ENCODE data around the gene VAMP8. TPM values are rescaled to one million over a fixed set of nuclear protein-coding genes. Genes with fewer than 3 reads are reported as not detected.

Gene VAMP8
- polyA plus RNA-seq, 2 of the 4 experiments (the other 2 are of a cell fraction): 18.5 to 41.1 TPM

DNA sequence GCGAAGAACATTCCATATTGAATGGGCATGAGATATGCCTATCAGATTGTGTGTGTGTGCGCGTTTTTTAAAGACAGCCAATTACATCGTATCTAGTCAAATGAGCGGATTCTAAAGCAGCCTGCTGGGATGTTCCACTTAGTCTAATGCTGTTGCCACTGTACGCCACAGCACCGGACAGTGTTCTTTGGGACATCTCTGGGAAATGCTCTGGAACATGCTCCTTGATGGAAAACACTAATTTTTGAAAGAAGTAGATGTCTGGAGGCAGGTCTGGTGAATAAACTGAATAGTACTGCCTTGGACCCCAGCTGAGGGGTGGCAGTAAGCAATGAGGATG lies 28.7 kb downstream of the VAMP8 start:
- POLR2A ChIA-PET: interaction anchor here (1.4 to 3.9 kb wide), 2 partner anchors 11 to 168 kb away, joined by 3 to 19 read pairs; partner anchors contain the start of gene RNF181
- DNase-seq (ENCODE audit: low read depth in 1 of 2, low spot score in 1 of 2) (no peak), FAIRE-seq (no peak), ATAC-seq (no peak)
- no peaks in the 10 kb centered on the region for H3K9me3 ChIP-seq
- peaks cover 29% of the 10 kb centered on the region for H3K4me1 ChIP-seq
- H3K27ac ChIP-seq: no peak overlapping the region
- CTCF ChIA-PET: interaction anchor here (0.8 to 2.6 kb wide), 8 partner anchors 9 to 187 kb away, joined by 3 to 8 read pairs (median 3); no protein-coding TSS in a partner anchor
- WGBS (ENCODE audit: missing lambda C conversion rate): 91% methylated on average over 7 of the region's 7 CpGs
- no peak overlapping the region for H3K4me2 ChIP-seq
- no peak for TF ChIP-seq KDM5A (IDR thresholded peaks at IDR 0.05)
- TF ChIP-seq POLR2AphosphoS2 (conservative IDR thresholded peaks at IDR 0.05; ENCODE audit: low read length): no peak
- TF ChIP-seq SMC3 (IDR thresholded peaks at IDR 0.05): no peak
- no peak for TF ChIP-seq FOSL2 (IDR thresholded peaks at IDR 0.05)
- no peak for TF ChIP-seq FOSL2 (CRISPR knock-in tag; IDR thresholded peaks at IDR 0.05)
- no peak for TF ChIP-seq PHF8 (IDR thresholded peaks at IDR 0.05; ENCODE audit: borderline replicate concordance, low read depth)
- TF ChIP-seq EP300 (IDR thresholded peaks at IDR 0.05): no peak
- no peak for TF ChIP-seq HOXA7 (CRISPR knock-in tag; IDR thresholded peaks at IDR 0.05)
- TF ChIP-seq TFCP2L1 (CRISPR knock-in tag; IDR thresholded peaks at IDR 0.05): no peak
- TF ChIP-seq, protein P1, sequence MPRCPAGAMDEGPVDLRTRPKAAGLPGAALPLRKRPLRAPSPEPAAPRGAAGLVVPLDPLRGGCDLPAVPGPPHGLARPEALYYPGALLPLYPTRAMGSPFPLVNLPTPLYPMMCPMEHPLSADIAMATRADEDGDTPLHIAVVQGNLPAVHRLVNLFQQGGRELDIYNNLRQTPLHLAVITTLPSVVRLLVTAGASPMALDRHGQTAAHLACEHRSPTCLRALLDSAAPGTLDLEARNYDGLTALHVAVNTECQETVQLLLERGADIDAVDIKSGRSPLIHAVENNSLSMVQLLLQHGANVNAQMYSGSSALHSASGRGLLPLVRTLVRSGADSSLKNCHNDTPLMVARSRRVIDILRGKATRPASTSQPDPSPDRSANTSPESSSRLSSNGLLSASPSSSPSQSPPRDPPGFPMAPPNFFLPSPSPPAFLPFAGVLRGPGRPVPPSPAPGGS (IDR thresholded peaks at IDR 0.05): no peak
- TF ChIP-seq FOXS1 (CRISPR knock-in tag; IDR thresholded peaks at IDR 0.05): no peak
- TF ChIP-seq, protein P2, sequence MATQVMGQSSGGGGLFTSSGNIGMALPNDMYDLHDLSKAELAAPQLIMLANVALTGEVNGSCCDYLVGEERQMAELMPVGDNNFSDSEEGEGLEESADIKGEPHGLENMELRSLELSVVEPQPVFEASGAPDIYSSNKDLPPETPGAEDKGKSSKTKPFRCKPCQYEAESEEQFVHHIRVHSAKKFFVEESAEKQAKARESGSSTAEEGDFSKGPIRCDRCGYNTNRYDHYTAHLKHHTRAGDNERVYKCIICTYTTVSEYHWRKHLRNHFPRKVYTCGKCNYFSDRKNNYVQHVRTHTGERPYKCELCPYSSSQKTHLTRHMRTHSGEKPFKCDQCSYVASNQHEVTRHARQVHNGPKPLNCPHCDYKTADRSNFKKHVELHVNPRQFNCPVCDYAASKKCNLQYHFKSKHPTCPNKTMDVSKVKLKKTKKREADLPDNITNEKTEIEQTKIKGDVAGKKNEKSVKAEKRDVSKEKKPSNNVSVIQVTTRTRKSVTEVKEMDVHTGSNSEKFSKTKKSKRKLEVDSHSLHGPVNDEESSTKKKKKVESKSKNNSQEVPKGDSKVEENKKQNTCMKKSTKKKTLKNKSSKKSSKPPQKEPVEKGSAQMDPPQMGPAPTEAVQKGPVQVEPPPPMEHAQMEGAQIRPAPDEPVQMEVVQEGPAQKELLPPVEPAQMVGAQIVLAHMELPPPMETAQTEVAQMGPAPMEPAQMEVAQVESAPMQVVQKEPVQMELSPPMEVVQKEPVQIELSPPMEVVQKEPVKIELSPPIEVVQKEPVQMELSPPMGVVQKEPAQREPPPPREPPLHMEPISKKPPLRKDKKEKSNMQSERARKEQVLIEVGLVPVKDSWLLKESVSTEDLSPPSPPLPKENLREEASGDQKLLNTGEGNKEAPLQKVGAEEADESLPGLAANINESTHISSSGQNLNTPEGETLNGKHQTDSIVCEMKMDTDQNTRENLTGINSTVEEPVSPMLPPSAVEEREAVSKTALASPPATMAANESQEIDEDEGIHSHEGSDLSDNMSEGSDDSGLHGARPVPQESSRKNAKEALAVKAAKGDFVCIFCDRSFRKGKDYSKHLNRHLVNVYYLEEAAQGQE (IDR thresholded peaks at IDR 0.05): no peak
- no peak for TF ChIP-seq RCOR1 (IDR thresholded peaks at IDR 0.05; ENCODE audit: low read depth, low read length)
- no peak for TF ChIP-seq NPAS2 (CRISPR knock-in tag; IDR thresholded peaks at IDR 0.05; ENCODE audit: borderline replicate concordance)
- TF ChIP-seq CEBPB (IDR thresholded peaks at IDR 0.05): no peak
- no peak for TF ChIP-seq HOXB5 (CRISPR knock-in tag; IDR thresholded peaks at IDR 0.05)
- TF ChIP-seq ZNF302 (CRISPR knock-in tag; IDR thresholded peaks at IDR 0.05): no peak
- TF ChIP-seq FOSB (CRISPR knock-in tag; IDR thresholded peaks at IDR 0.05): no peak
- no peak for TF ChIP-seq RNF2 (IDR thresholded peaks at IDR 0.05; ENCODE audit: borderline replicate concordance, low read depth)
- TF ChIP-seq RAD21 (conservative IDR thresholded peaks at IDR 0.05 in 1 of 2, IDR thresholded peaks at IDR 0.05 in 1 of 2): no peak
- H3K4me3 ChIP-seq: no peak overlapping the region

DNA sequence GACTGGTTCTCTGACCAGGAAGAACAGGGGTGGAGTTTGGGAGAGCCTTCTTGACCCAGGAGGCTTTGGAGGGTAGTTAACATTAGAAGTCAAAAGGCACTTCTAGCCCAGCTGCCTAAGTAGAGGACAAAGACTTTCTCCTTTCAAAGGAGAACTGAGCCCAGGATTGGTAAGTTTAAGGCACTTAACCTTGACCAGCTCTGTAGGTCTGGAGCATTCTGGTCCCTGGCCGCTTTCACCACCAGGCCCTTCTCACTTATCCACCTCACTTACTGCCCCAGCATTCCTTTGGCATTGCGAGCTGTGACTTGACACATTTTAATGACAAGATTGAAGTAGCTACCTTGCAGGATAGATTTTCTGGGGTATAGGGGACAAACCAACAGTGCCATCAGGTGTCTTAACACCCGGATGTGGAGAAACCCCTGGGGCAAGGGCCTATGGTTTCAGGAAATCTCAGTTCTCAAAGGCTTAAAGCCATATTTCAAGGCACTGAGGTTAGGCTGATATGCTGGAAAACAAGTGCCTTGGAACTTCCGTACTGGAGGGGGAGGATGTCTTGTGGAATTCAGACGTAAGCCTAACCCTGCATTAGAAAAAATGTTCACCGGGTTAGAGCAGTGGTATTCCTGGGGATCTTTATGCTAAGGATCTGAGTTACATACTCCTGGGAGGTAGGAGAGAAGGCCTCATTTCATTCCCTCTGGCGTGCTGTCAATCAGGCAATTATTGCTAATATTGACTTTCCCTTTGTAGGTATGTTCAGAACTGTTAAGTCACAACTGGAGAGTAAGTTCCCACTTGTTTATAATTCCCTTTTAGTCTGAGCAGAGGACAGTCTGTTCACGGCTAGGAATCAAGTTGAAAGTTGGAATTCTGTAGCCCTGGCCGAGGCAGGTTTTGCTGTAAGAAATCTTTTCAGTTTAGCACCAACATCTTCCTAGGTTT lies 30.2 kb downstream of the VAMP8 start:
- WGBS (ENCODE audit: missing lambda C conversion rate): 90% methylated on average over 9 of the region's 9 CpGs
- no peak overlapping the region for H3K4me3 ChIP-seq
- DNase-seq (ENCODE audit: low read depth in 1 of 2, low spot score in 1 of 2) (no peak), ATAC-seq (no peak), FAIRE-seq (no peak)
- TF ChIP-seq FOSL2 (IDR thresholded peaks at IDR 0.05) (no peak), FOSL2 (CRISPR knock-in tag; IDR thresholded peaks at IDR 0.05) (no peak), KDM5A (IDR thresholded peaks at IDR 0.05) (no peak), GATA3 (IDR thresholded peaks at IDR 0.05; ENCODE audit: borderline replicate concordance) (no peak)
- TF ChIP-seq, protein P1 (IDR thresholded peaks at IDR 0.05): no peak
- TF ChIP-seq, protein P3, sequence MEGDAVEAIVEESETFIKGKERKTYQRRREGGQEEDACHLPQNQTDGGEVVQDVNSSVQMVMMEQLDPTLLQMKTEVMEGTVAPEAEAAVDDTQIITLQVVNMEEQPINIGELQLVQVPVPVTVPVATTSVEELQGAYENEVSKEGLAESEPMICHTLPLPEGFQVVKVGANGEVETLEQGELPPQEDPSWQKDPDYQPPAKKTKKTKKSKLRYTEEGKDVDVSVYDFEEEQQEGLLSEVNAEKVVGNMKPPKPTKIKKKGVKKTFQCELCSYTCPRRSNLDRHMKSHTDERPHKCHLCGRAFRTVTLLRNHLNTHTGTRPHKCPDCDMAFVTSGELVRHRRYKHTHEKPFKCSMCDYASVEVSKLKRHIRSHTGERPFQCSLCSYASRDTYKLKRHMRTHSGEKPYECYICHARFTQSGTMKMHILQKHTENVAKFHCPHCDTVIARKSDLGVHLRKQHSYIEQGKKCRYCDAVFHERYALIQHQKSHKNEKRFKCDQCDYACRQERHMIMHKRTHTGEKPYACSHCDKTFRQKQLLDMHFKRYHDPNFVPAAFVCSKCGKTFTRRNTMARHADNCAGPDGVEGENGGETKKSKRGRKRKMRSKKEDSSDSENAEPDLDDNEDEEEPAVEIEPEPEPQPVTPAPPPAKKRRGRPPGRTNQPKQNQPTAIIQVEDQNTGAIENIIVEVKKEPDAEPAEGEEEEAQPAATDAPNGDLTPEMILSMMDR (IDR thresholded peaks at IDR 0.05): no peak
- TF ChIP-seq, protein P4, sequence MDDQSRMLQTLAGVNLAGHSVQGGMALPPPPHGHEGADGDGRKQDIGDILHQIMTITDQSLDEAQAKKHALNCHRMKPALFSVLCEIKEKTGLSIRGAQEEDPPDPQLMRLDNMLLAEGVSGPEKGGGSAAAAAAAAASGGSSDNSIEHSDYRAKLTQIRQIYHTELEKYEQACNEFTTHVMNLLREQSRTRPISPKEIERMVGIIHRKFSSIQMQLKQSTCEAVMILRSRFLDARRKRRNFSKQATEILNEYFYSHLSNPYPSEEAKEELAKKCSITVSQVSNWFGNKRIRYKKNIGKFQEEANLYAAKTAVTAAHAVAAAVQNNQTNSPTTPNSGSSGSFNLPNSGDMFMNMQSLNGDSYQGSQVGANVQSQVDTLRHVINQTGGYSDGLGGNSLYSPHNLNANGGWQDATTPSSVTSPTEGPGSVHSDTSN (IDR thresholded peaks at IDR 0.05): no peak
- TF ChIP-seq, protein P5, sequence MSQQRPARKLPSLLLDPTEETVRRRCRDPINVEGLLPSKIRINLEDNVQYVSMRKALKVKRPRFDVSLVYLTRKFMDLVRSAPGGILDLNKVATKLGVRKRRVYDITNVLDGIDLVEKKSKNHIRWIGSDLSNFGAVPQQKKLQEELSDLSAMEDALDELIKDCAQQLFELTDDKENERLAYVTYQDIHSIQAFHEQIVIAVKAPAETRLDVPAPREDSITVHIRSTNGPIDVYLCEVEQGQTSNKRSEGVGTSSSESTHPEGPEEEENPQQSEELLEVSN (IDR thresholded peaks at IDR 0.05; ENCODE audit: borderline replicate concordance, low read depth): no peak
- H3K4me1 ChIP-seq: peaks cover 25% of the 10 kb centered on the region; the same call in 2 of the 3 replicates
- no peak overlapping the region for H3K4me2 ChIP-seq
- POLR2A ChIA-PET: interaction anchor here (3.9 kb wide), 1 partner anchor 12 kb away, joined by 19 read pairs; the partner anchor contains the start of gene RNF181
- CTCF ChIA-PET: interaction anchor here (1.0 to 1.2 kb wide), 2 partner anchors 15 to 29 kb away, joined by 3 read pairs; no protein-coding TSS in a partner anchor
- H3K9me3 ChIP-seq: no peaks in the 10 kb centered on the region
- H3K27ac ChIP-seq: no peak overlapping the region

All from A549 (cell line).